H1 (cell line): ENCODE results near the gene CTAG1A. TPM values are rescaled to one million over a fixed set of nuclear protein-coding genes. Genes with fewer than 3 reads are reported as not detected.

ENCODE experiments used
- CTCF ChIA-PET: fragments of 300-600 bp; sonication (Branson Sonifier 250); formaldehyde crosslinking; loops from one replicate; lab custom pipeline; 2021; ENCODE audit not compliant: partially characterized antibody; lab: Charles Lee
- POLR2A ChIA-PET: fragments of 300-600 bp; sonication (Branson Sonifier 250); formaldehyde crosslinking; loops from one replicate; lab custom pipeline; 2021; ENCODE audit warnings: inconsistent platforms; ENCODE audit not compliant: partially characterized antibody; lab: Charles Lee
- DNase-seq, 2 experiments: peaks; one replicate each; pipeline versions ENCODE4 v3.0.0 to v3.0.0-alpha.2; 2010 to 2022; ENCODE audit warnings: low spot score in 2 of 2, low read depth in 1 of 2, mixed read lengths in 1 of 2
- FAIRE-seq: peaks from 2 replicates; lab custom pipeline; 2011; peaks lifted over from hg19 to GRCh38; lab: Jason Lieb, UNC
- H2AFZ ChIP-seq: 2 replicates; pipeline ENCODE4 v1.8.1; 2012; ENCODE audit warnings: low read length, inconsistent platforms
- H2AK5ac ChIP-seq: 2 replicates; pipeline ENCODE4 v1.6.1; 2013; ENCODE audit warnings: low read depth, low read length
- H2BK120ac ChIP-seq: replicated peaks from 2 replicates; pipeline ENCODE3; 2013; ENCODE audit warnings: low read depth, low read length, inconsistent platforms
- H2BK12ac ChIP-seq: 2 replicates; pipeline ENCODE4 v1.6.1; 2013; ENCODE audit warnings: low read depth, low read length
- H2BK15ac ChIP-seq: 2 replicates; pipeline ENCODE4 v1.6.1; 2013; ENCODE audit warnings: low read length
- H2BK20ac ChIP-seq: 2 replicates; pipeline ENCODE4 v1.6.1; 2013; ENCODE audit warnings: low read length
- H2BK5ac ChIP-seq: 2 replicates; pipeline ENCODE4 v1.6.1; 2013; ENCODE audit warnings: low read depth, low read length
- H3K14ac ChIP-seq: 2 replicates; pipeline ENCODE4 v1.6.1; 2013; ENCODE audit warnings: inconsistent platforms; ENCODE audit not compliant: insufficient read length
- H3K18ac ChIP-seq: 2 replicates; pipeline ENCODE4 v1.6.1; 2013; ENCODE audit warnings: low read length; ENCODE audit errors: extremely low read depth
- H3K23ac ChIP-seq: 2 replicates; pipeline ENCODE4 v1.6.1; 2013; ENCODE audit warnings: inconsistent platforms; ENCODE audit not compliant: insufficient read length
- H3K23me2 ChIP-seq: 2 replicates; pipeline ENCODE4 v1.6.1; 2013; ENCODE audit warnings: low read depth, low read length
- H3K27ac ChIP-seq: 2 replicates; pipeline ENCODE4 v1.6.1; 2011; ENCODE audit warnings: low read depth, low read length, inconsistent platforms
- H3K27me3 ChIP-seq, 4 experiments: replicated peaks in 1 of 4; 1 replicate in 1 of 4; 2 replicates in 3 of 4; pipeline versions ENCODE4 v1.6.1 to v1.8.1; 2011 to 2013; ENCODE audit warnings: low read length in 3 of 4, mild to moderate bottlenecking in 3 of 4, inconsistent platforms in 2 of 4, mixed read lengths in 2 of 4, moderate library complexity in 1 of 4; ENCODE audit not compliant: control insufficient read depth in 3 of 4, insufficient read depth in 3 of 4; ENCODE audit errors: extremely low read depth in 1 of 4
- H3K36me3 ChIP-seq, 4 experiments: 2 replicates each; pipeline versions ENCODE4 v1.6.1 to v1.8.1; 2011 to 2013; ENCODE audit warnings: mild to moderate bottlenecking in 4 of 4, low read length in 3 of 4, moderate library complexity in 2 of 4, control low read depth in 1 of 4, inconsistent platforms in 1 of 4; ENCODE audit not compliant: insufficient read depth in 4 of 4, control insufficient read depth in 2 of 4
- H3K4ac ChIP-seq: replicated peaks from 2 replicates; pipeline ENCODE3; 2013; ENCODE audit warnings: low read length, low read depth, mixed read lengths, inconsistent platforms; ENCODE audit not compliant: insufficient read length
- H3K4me1 ChIP-seq, 4 experiments: replicated peaks in 1 of 4; 1 replicate in 1 of 4; 2 replicates in 3 of 4; pipeline versions ENCODE4 v1.6.1 to v1.8.1; 2011 to 2013; ENCODE audit warnings: low read length in 3 of 4, inconsistent platforms in 2 of 4, mixed read lengths in 1 of 4; ENCODE audit not compliant: insufficient read depth in 4 of 4, control insufficient read depth in 3 of 4
- H3K4me2 ChIP-seq, 2 experiments: 2 replicates each; pipeline versions ENCODE4 v1.6.1 to v1.8.1; 2011 to 2013; ENCODE audit warnings: low read depth in 2 of 2, low read length in 2 of 2, control low read depth in 1 of 2, inconsistent platforms in 1 of 2, mild to moderate bottlenecking in 1 of 2; ENCODE audit not compliant: insufficient read depth in 1 of 2
- H3K4me3 ChIP-seq, 4 experiments: fragments of 200-600, 300-600 bp in 1 of 4; sonication (generic), shearing (Covaris generic), sonication (Bioruptor Twin) in 1 of 4; 2 replicates each; pipeline versions ENCODE4 v1.5.1 to v1.8.1; 2011 to 2016; ENCODE audit warnings: low read length in 4 of 4, low read depth in 3 of 4, control low read depth in 2 of 4, inconsistent platforms in 2 of 4, mild to moderate bottlenecking in 2 of 4, mixed read lengths in 1 of 4, moderate library complexity in 1 of 4; ENCODE audit not compliant: insufficient read depth in 2 of 4; ENCODE audit errors: extremely low read depth in 1 of 4
- H3K56ac ChIP-seq: replicated peaks from 2 replicates; pipeline ENCODE3; 2013; ENCODE audit warnings: low read depth, mild to moderate bottlenecking, mixed read lengths, low read length, inconsistent platforms; ENCODE audit not compliant: insufficient read length
- H3K79me1 ChIP-seq: 2 replicates; pipeline ENCODE4 v1.6.1; 2013; ENCODE audit warnings: low read depth, low read length, control low read depth
- H3K79me2 ChIP-seq, 2 experiments: 2 replicates each; pipeline versions ENCODE4 v1.6.1 to v1.8.1; 2012 to 2013; ENCODE audit warnings: low read length in 2 of 2, mild to moderate bottlenecking in 2 of 2, inconsistent platforms in 1 of 2; ENCODE audit not compliant: insufficient read depth in 2 of 2, control insufficient read depth in 1 of 2
- H3K9ac ChIP-seq, 4 experiments: replicated peaks in 1 of 4; 1 replicate in 1 of 4; 2 replicates in 3 of 4; pipeline versions ENCODE4 v1.6.1 to v1.8.1; 2011 to 2013; ENCODE audit warnings: low read depth in 3 of 4, low read length in 3 of 4, control low read depth in 2 of 4, mild to moderate bottlenecking in 2 of 4, moderate library complexity in 2 of 4, inconsistent platforms in 1 of 4; ENCODE audit errors: extremely low read depth in 1 of 4
- H3K9me3 ChIP-seq, 2 experiments: 2 replicates each; pipeline versions ENCODE4 v1.6.1 to v1.8.1; 2012 to 2013; ENCODE audit warnings: mild to moderate bottlenecking in 2 of 2, moderate library complexity in 2 of 2, control low read depth in 1 of 2, inconsistent platforms in 1 of 2, low read depth in 1 of 2, low read length in 1 of 2, mixed read lengths in 1 of 2; ENCODE audit not compliant: insufficient read depth in 2 of 2
- H4K20me1 ChIP-seq, 2 experiments: replicated peaks in 1 of 2; 2 replicates each; pipeline versions ENCODE3 to v1.8.1; 2011 to 2013; ENCODE audit warnings: inconsistent platforms in 2 of 2, low read length in 2 of 2, mild to moderate bottlenecking in 1 of 2; ENCODE audit not compliant: insufficient read depth in 2 of 2, control insufficient read depth in 1 of 2
- H4K5ac ChIP-seq: 2 replicates; pipeline ENCODE4 v1.6.1; 2013; ENCODE audit warnings: low read length, low read depth, mixed read lengths, inconsistent platforms; ENCODE audit not compliant: insufficient read length
- H4K8ac ChIP-seq: 2 replicates; pipeline ENCODE4 v1.8.0; 2013; ENCODE audit warnings: mild to moderate bottlenecking, moderate library complexity, low read length, inconsistent platforms; ENCODE audit not compliant: insufficient read depth; ENCODE audit errors: extremely low read depth
- H4K91ac ChIP-seq: replicated peaks from 2 replicates; pipeline ENCODE3; 2013; ENCODE audit warnings: low read length, mixed read lengths, inconsistent platforms; ENCODE audit not compliant: insufficient read length
- ATF3 ChIP-seq: IDR thresholded peaks from 2 replicates; pipeline ENCODE4 v1.6.1; 2011; ENCODE audit warnings: low read depth, mild to moderate bottlenecking, low read length; ENCODE audit not compliant: insufficient read depth
- CBX8 ChIP-seq: fragments of 300-800, 300-1000 bp; sonication (generic); IDR thresholded peaks from 2 replicates; pipeline ENCODE4 v1.7.1; 2016; ENCODE audit warnings: low read depth, low read length, borderline replicate concordance
- RFX5 ChIP-seq: IDR thresholded peaks from 2 replicates; pipeline ENCODE4 v1.6.1; 2011; ENCODE audit warnings: low read depth, low read length, improper control_type of control experiment, borderline replicate concordance
- SIRT6 ChIP-seq: IDR thresholded peaks from one replicate; pipeline ENCODE4 v1.7.1; 2012; ENCODE audit warnings: low read length, inconsistent platforms
- YY1 ChIP-seq: IDR thresholded peaks from 2 replicates; pipeline ENCODE4 v1.6.1; 2011; ENCODE audit warnings: low read depth, mild to moderate bottlenecking, low read length
- WGBS, 2 experiments: shearing (Covaris generic) in 1 of 2; methylation state at CpG; one replicate each; pipeline versions ENCODE4 v1.1.6 to v1.1.7; 2013 to 2015; ENCODE audit warnings: low lambda C conversion rate in 2 of 2, mixed read lengths in 2 of 2, inconsistent platforms in 1 of 2, low coverage in 1 of 2, missing lambda C conversion rate in 1 of 2; ENCODE audit not compliant: insufficient replicate concordance in 2 of 2, insufficient coverage in 1 of 2, insufficient read length in 1 of 2; ENCODE audit errors: extremely low coverage in 1 of 2, missing lambda C conversion rate in 1 of 2; 5-methylcytosine and 5-hydroxymethylcytosine counted together
- polyA plus RNA-seq, 7 experiments: library from polyadenylated mRNA; depleted of rRNA in 3 of 7; stranded (reverse) in 5 of 7; unstranded in 2 of 7; fragments of >200 nt in 5 of 7; fragments of 200-250 nt in 2 of 7; gene quantifications; 1 replicate in 5 of 7; 2 replicates in 1 of 7; 4 replicates in 1 of 7; pipeline versions ENCODE4 v1.2.1 to v1.2.3, GENCODE V29; 2011 to 2013; ENCODE audit warnings: missing spikeins in 2 of 7, mixed read lengths in 2 of 7
- total RNA-seq: library from RNA; stranded (reverse); fragmentation: NEBNext Ultra II Directional; extraction: Animal tissue kit (Norgen Biotek cat#: 25700); gene quantifications from 2 replicates; pipeline ENCODE4 v1.2.1, GENCODE V29; 2021

Gene CTAG1A
- total and polyA plus RNA-seq, 2 of the 8 experiments (the other 6 are each of a cell fraction or from before 2014, with no cell fraction given), result not detected

DNA sequence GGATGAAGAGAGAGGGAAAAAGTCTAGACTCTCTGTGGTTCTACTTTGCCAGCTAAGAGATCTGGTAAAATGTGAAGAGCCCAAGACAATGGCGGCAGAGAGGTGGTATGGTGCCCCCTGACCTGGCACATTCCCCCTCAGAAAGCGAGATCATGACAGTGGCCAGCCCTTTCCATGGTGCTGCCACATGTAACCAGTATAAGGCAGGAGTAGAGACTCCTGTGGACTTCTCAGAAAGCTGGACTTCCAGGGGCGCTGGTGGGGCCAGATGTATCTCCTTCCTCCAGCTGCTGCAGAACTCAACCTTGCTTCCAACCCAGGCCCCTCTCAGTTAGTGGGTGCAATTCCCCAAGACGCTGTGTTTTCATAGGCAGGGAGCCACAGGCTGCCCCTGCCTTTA is 9.6 kb downstream of the CTAG1A start:
- Histone ChIP-seq H3K56ac (no peak overlapping the region), H2BK20ac (no peak overlapping the region), H3K23ac (no peak overlapping the region), H4K5ac (no peak overlapping the region), H3K9ac (no peak overlapping the region), H3K27ac (no peak overlapping the region), H3K79me1 (no peaks in the 10 kb centered on the region), H3K4ac (no peak overlapping the region), H3K4me3 (no peak overlapping the region), H4K8ac (no peak overlapping the region; the same call in 1 of the 2 replicates), H4K91ac (no peak overlapping the region), H3K36me3 (no peaks in the 10 kb centered on the region), H3K4me2 (no peak overlapping the region), H3K14ac (no peak overlapping the region), H2BK12ac (no peak overlapping the region), H3K79me2 (no peaks in the 10 kb centered on the region), H2BK120ac (no peak overlapping the region)
- ChIA-PET POLR2A (no interaction called here), CTCF (interaction anchor here (1.0 to 1.1 kb wide), 2 partner anchors 9 to 18 kb away, joined by 3 to 4 read pairs; no protein-coding TSS in a partner anchor)
- FAIRE-seq, result no peak
- TF ChIP-seq SIRT6 (no peak), ATF3 (no peak), RFX5 (no peak), CBX8 (no peak), YY1 (no peak)
- TF ChIP-seq, all 59 proteins: peak for 0
- Histone ChIP-seq H2AFZ (no peak overlapping the region), H3K9me3 (peaks cover 3 to 8% of the 10 kb centered on the region in 2 experiments), H3K27me3 (no peaks in the 10 kb centered on the region), H3K18ac (no peak overlapping the region), H2BK15ac (no peak overlapping the region), H2BK5ac (no peak overlapping the region), H2AK5ac (no peak overlapping the region), H3K4me1 (peaks cover 0 to 8% (median 0%) of the 10 kb centered on the region in 4 experiments; a peak in 3 of 7 replicates), H3K23me2 (no peaks in the 10 kb centered on the region), H4K20me1 (no peaks in the 10 kb centered on the region)
- no peak for DNase-seq
- WGBS, 2 experiments, result 93% methylated on average over 3 of the region's 4 CpGs; no CpG with 5 or more reads in 1 of the 2 experiments
